Activated B cell treated with CpG ODN at 0.5 μM for 24 hours (primary cell): ENCODE measurements around the gene KAZN. TPM values are rescaled to one million over a fixed set of nuclear protein-coding genes. Genes with fewer than 3 reads are reported as not detected.

Source experiments
- ATAC-seq: fragments of 200-7000 bp; cut with Tn5 transposase; one replicate; pipeline ENCODE4 v1.10.0; 2021; ENCODE audit warnings: low read depth, mild to moderate bottlenecking, moderate library complexity
- CTCF ChIA-PET: fragments of 350-600 bp; sonication (Branson Sonifier 250); formaldehyde crosslinking; loops from one replicate; lab custom pipeline; 2021; ENCODE audit warnings: antibody characterized with exemption; lab: Charles Lee
- POLR2A ChIA-PET: fragments of 350-600 bp; sonication (Branson Sonifier 250); formaldehyde crosslinking; loops from one replicate; lab custom pipeline; 2021; ENCODE audit warnings: antibody characterized with exemption; lab: Charles Lee
- DNase-seq: peaks from one replicate; pipeline ENCODE4 v3.0.0; 2022
- H3K27ac Mint-ChIP-seq: one replicate; pipeline ENCODE4 v1.8.0; 2020; ENCODE audit warnings: mixed read lengths
- H3K27me3 Mint-ChIP-seq: one replicate; pipeline ENCODE4 v1.8.0; 2021; ENCODE audit warnings: mixed read lengths
- H3K36me3 Mint-ChIP-seq: one replicate; pipeline ENCODE4 v1.8.0; 2021; ENCODE audit warnings: low read depth, mixed read lengths
- H3K4me1 Mint-ChIP-seq: one replicate; pipeline ENCODE4 v1.8.0; 2021; ENCODE audit warnings: mixed read lengths
- H3K4me3 Mint-ChIP-seq: one replicate; pipeline ENCODE4 v1.8.0; 2020; ENCODE audit warnings: mild to moderate bottlenecking, mixed read lengths
- H3K9me3 Mint-ChIP-seq: one replicate; pipeline ENCODE4 v1.8.0; 2020; ENCODE audit warnings: mixed read lengths
- intact Hi-C: fragments of 100-400 bp; cut with micrococcal nuclease; formaldehyde crosslinking; loops from one replicate; pipeline ENCODE4 v1.15.1; 2024
- total RNA-seq: library from RNA; stranded (reverse); gene quantifications from 2 replicates; pipeline ENCODE4 v1.2.3, GENCODE V29; 2022
- TF ChIP-seq, protein P1 (sequence below): fragments of 200-600 bp; IDR thresholded peaks from one replicate; pipeline ENCODE4 v1.8.0; 2022; ENCODE audit warnings: antibody characterized with exemption, mild to moderate bottlenecking

Gene KAZN
- total RNA-seq, 1 donor from 2014 or later: 0.73 TPM

GRCh38 chr1:14948112-14948652 is 349.7 kb downstream of the KAZN start:
- ChIA-PET POLR2A (no interaction called here), CTCF (no interaction called here)
- Mint-ChIP-seq H3K4me3 (no peak overlapping the region), H3K4me1 (no peaks in the 10 kb centered on the region), H3K27me3 (no peaks in the 10 kb centered on the region), H3K27ac (no peak overlapping the region), H3K9me3 (no peaks in the 10 kb centered on the region), H3K36me3 (no peaks in the 10 kb centered on the region)
- ATAC-seq (no peak), DNase-seq (no peak)
- intact Hi-C loops: no loop called here
- TF ChIP-seq, protein P1, sequence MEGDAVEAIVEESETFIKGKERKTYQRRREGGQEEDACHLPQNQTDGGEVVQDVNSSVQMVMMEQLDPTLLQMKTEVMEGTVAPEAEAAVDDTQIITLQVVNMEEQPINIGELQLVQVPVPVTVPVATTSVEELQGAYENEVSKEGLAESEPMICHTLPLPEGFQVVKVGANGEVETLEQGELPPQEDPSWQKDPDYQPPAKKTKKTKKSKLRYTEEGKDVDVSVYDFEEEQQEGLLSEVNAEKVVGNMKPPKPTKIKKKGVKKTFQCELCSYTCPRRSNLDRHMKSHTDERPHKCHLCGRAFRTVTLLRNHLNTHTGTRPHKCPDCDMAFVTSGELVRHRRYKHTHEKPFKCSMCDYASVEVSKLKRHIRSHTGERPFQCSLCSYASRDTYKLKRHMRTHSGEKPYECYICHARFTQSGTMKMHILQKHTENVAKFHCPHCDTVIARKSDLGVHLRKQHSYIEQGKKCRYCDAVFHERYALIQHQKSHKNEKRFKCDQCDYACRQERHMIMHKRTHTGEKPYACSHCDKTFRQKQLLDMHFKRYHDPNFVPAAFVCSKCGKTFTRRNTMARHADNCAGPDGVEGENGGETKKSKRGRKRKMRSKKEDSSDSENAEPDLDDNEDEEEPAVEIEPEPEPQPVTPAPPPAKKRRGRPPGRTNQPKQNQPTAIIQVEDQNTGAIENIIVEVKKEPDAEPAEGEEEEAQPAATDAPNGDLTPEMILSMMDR: no peak

- Mint-ChIP-seq H3K9me3 (no peaks in the 10 kb centered on the region), H3K36me3 (no peaks in the 10 kb centered on the region), H3K4me1 (no peaks in the 10 kb centered on the region), H3K4me3 (no peak overlapping the region), H3K27me3 (no peaks in the 10 kb centered on the region), H3K27ac (no peak overlapping the region)
- intact Hi-C loops: no loop called here
- ChIA-PET CTCF (no interaction called here), POLR2A (no interaction called here)
- no peak for DNase-seq
- ATAC-seq: no peak
- TF ChIP-seq, protein P1: no peak
Observed at GRCh38 chr1:14949270-14949835, 350.9 kb downstream of the KAZN start.

DNA sequence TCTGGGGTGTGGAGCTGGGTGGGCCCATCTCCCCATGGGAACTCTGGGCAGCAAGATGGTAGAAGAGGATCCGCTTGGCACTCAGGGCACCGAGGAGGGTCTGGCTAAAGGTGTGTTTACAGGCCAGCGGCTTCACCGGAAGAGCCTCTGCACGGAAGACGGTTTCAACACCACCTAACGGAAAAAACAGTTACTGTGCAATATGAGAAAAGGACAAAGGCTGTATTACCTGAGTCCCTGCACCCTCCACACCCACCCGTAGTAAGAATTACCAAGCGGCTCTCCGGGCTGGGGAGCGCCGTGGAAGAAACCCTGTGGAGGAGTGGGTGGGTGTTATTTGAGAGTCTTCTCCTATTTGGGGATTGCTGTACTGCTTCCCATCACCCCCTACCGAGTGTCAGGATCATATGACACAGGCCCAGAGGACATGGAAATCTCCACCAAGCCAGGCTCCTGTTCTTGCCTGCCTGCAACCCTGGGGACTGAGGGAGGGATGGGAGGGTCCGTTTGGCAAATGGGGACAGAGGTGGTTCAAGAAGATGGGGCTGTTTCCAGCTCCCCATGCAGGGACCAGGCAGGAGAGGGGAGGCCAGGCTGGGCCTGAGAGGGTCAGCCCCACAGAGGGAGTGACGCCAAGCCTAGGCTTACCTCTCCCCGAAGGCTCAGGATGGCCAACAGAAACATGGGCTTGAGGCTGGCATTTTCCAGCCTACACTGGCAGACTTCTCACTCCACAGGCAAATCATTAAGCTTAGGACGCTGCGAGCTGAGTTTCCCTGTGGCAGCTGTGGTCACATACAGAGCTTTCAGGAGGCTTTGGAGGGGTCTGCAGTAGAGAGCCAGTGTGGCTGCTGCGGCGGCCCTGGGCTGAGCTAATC is 351.6 kb downstream of the KAZN start:
- POLR2A ChIA-PET: no interaction called here

DNA sequence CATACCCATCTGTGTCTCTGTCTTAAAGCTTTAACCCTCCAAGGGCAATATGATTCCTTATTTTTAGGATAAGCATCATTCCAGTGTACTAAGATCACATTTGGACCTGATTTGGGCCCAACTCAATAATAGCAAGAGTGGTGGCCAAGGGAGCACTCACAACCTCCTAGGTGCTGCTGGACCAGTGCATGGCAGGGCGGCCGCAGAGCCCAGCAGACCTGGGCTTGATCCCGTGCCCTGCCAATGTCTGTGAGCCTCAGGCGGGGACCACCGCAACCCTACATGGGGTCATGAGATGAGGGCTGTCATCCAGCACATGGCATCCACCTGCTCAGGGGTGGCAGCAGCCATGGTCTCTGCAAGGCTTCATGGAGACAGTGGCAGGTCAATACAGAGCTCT is 353.3 kb downstream of the KAZN start:
- POLR2A ChIA-PET: no interaction called here

More for the DNA sequence above, 351.6 kb downstream of the KAZN start:
- CTCF ChIA-PET: no interaction called here
- ATAC-seq: no peak
- DNase-seq: no peak
- no peaks in the 10 kb centered on the region for H3K36me3 Mint-ChIP-seq
- TF ChIP-seq, protein P1: no peak
- no peak overlapping the region for H3K4me3 Mint-ChIP-seq
- H3K27me3 Mint-ChIP-seq: no peaks in the 10 kb centered on the region
- H3K27ac Mint-ChIP-seq: no peak overlapping the region
- no peaks in the 10 kb centered on the region for H3K9me3 Mint-ChIP-seq
- no peaks in the 10 kb centered on the region for H3K4me1 Mint-ChIP-seq
- intact Hi-C loops: no loop called here

More for the DNA sequence above, 353.3 kb downstream of the KAZN start:
- CTCF ChIA-PET: no interaction called here
- Mint-ChIP-seq H3K4me1 (no peaks in the 10 kb centered on the region), H3K27ac (no peak overlapping the region), H3K27me3 (no peaks in the 10 kb centered on the region), H3K36me3 (no peaks in the 10 kb centered on the region), H3K9me3 (no peaks in the 10 kb centered on the region), H3K4me3 (no peak overlapping the region)
- TF ChIP-seq, protein P1: no peak
- intact Hi-C loops: no loop called here
- no peak for DNase-seq
- ATAC-seq: no peak
